ENCODE results near the gene BMF. TPM values are rescaled to one million over a fixed set of nuclear protein-coding genes. Genes with fewer than 3 reads are reported as not detected.
"Not testable (repeated sequence)": the region's sequence is repeated elsewhere in the genome, so short reads cannot be mapped to it uniquely, and the experiment has no call there.

Gene BMF
- total RNA-seq, 1 experiment from 2014 or later, result 11.6 TPM

- no peak for DNase-seq (ENCODE audit: low spot score)
Measured at GRCh38 chr15:40088929-40089755, 19.5 kb downstream of the BMF start.

- DNase-seq (ENCODE audit: low spot score), result no peak
Measured at GRCh38 chr15:40087991-40088928, 20.4 kb downstream of the BMF start.

GRCh38 chr15:40087068-40087810, 21.4 kb downstream of the BMF start:
- DNase-seq (ENCODE audit: low spot score), result no peak

GRCh38 chr15:40085266-40085665, 23.4 kb downstream of the BMF start:
- no peak for DNase-seq (ENCODE audit: low spot score)

- peak; percentile 81 for DNase-seq (ENCODE audit: low spot score)
Measured at GRCh38 chr15:40084650-40085049, 24.0 kb downstream of the BMF start.

GRCh38 chr15:40082195-40082883, 26.3 kb downstream of the BMF start:
- DNase-seq (ENCODE audit: low spot score), result no peak

GRCh38 chr15:40081691-40082194, 26.9 kb downstream of the BMF start:
- peak; percentile 94 for DNase-seq (ENCODE audit: low spot score)

- DNase-seq (ENCODE audit: low spot score), result no peak
Measured at GRCh38 chr15:40080847-40081246, 27.8 kb downstream of the BMF start.

- DNase-seq (ENCODE audit: low spot score), result no peak
Measured at GRCh38 chr15:40080104-40080503, 28.6 kb downstream of the BMF start.

- no peak for DNase-seq (ENCODE audit: low spot score)
Measured at GRCh38 chr15:40079456-40079855, 29.2 kb downstream of the BMF start.

GRCh38 chr15:40075298-40076044, 33.2 kb downstream of the BMF start:
- no peak for DNase-seq (ENCODE audit: low spot score)

- DNase-seq (ENCODE audit: low spot score), result not testable (repeated sequence)
Measured at GRCh38 chr15:40074656-40075055, 34.0 kb downstream of the BMF start.

- not testable (repeated sequence) for DNase-seq (ENCODE audit: low spot score)
Measured at GRCh38 chr15:40073716-40074490, 34.8 kb downstream of the BMF start.

- no peak for DNase-seq (ENCODE audit: low spot score)
Measured at GRCh38 chr15:40072216-40072990, 36.3 kb downstream of the BMF start.

- no peak for DNase-seq (ENCODE audit: low spot score)
Measured at GRCh38 chr15:40070608-40071218, 38.0 kb downstream of the BMF start.

GRCh38 chr15:40070166-40070557, 38.5 kb downstream of the BMF start:
- DNase-seq (ENCODE audit: low spot score), result no peak

- DNase-seq (ENCODE audit: low spot score), result peak; percentile 99
Measured at GRCh38 chr15:40069178-40070165, 39.2 kb downstream of the BMF start.

Measured in HT-29 (cell line).